Pancreas (tissue), 10 donors: ENCODE data around the gene CDH22. TPM values are rescaled to one million over a fixed set of nuclear protein-coding genes. Genes with fewer than 3 reads are reported as not detected.

ENCODE experiments used
- ATAC-seq, 4 donors: fragments of 200-7000 bp; cut with Tn5 transposase; one replicate each; pipeline versions ENCODE4 v1.8.0 to v1.9.1; 2020; ENCODE audit warnings: mild to moderate bottlenecking in 4 of 4, moderate library complexity in 4 of 4
- DNase-seq, 6 donors: peaks; one replicate each; pipeline ENCODE4 v3.0.0-alpha.2; 2020
- FAIRE-seq: peaks from 2 replicates; lab custom pipeline; 2012; peaks lifted over from hg19 to GRCh38; lab: Jason Lieb, UNC
- H3K27ac ChIP-seq, 4 donors: fragments of 200-600 bp; sonication (generic); 1 replicate in 3 of 4; 2 replicates in 1 of 4; pipeline versions ENCODE4 v1.5.0 to v1.8.0; 2020
- H3K27me3 ChIP-seq, 4 donors: fragments of 200-600 bp; one replicate each; pipeline ENCODE4 v1.8.0; 2021
- H3K36me3 ChIP-seq, 3 donors: fragments of 200-600 bp; sonication (generic) in 1 of 3; one replicate each; pipeline versions ENCODE4 v1.5.0 to v1.8.0; 2020 to 2021
- H3K4me1 ChIP-seq, 3 donors: fragments of 200-600 bp; one replicate each; pipeline ENCODE4 v1.8.0; 2021
- H3K4me3 ChIP-seq, 4 donors: fragments of 200-600 bp; sonication (generic) in 2 of 4; one replicate each; pipeline versions ENCODE4 v1.5.0 to v1.8.0; 2020 to 2021
- H3K9me3 ChIP-seq, 4 donors: fragments of 200-600 bp; one replicate each; pipeline ENCODE4 v1.8.0; 2021
- CTCF ChIP-seq, 4 donors: fragments of 200-600 bp; sonication (generic) in 3 of 4; IDR thresholded peaks; one replicate each; pipeline versions ENCODE4 v1.5.0 to v1.8.0; 2021; ENCODE audit warnings: antibody characterized with exemption in 4 of 4
- WGBS, 2 donors: extraction: QIAGEN DNeasy Blood & Tissue Kit; methylation state at CpG; one replicate each; pipeline ENCODE4 v1.1.7; 2013; 5-methylcytosine and 5-hydroxymethylcytosine counted together
- intact Hi-C, 3 donors: fragments of 100-400 bp; cut with DNase I; formaldehyde crosslinking; loops; one replicate each; pipeline versions ENCODE4 v1.11.1 to v1.14.2; 2022
- polyA plus RNA-seq, 2 donors: library from polyadenylated mRNA; stranded (reverse); fragments of 200-250 nt; gene quantifications; one replicate each; pipeline ENCODE4 v1.2.3, GENCODE V29; 2013
- total RNA-seq, 6 donors: library from RNA; stranded (reverse); fragmentation: NEBNext Ultra II Directional in 4 of 6; extraction: Animal tissue kit (Norgen Biotek cat#: 25700) in 4 of 6; gene quantifications; one replicate each; pipeline versions ENCODE4 v1.2.1 to v1.2.4, GENCODE V29; 2021 to 2023
- donor health status: healthy with polysubstance abuse.
- donor health status: DM: no; HTN: no; CAD: no; lungs with moderate emphysema.
- donor health status: DM: no; HTN: no; CAD: no.
- donor health status: control.
- donor health status: control.
- donor health status: Bipolar disorder and iron deficiency.
- donor health status: DM: yes; HTN: yes; CAD: no.
- donor health status: DM: no; HTN: no; CAD: no.
- donor health status: DM: no; HTN: no; CAD: no.
- donor health status: DM: yes; HTN: yes; CAD: no.

Gene CDH22
- total and polyA plus RNA-seq, 8 donors: 0.97 to 11.9 (median 3.3) TPM

GRCh38 chr20:46216770-46217464 lies 91.4 kb downstream of the CDH22 start:
- DNase-seq (no peak), FAIRE-seq (no peak), ATAC-seq (no peak)
- Histone ChIP-seq H3K27me3 (no peaks in the 10 kb centered on the region), H3K4me1 (no peaks in the 10 kb centered on the region), H3K27ac (no peak overlapping the region), H3K9me3 (no peaks in the 10 kb centered on the region), H3K4me3 (no peak overlapping the region), H3K36me3 (no peaks in the 10 kb centered on the region)
- intact Hi-C loops: no loop called here
- no peak for TF ChIP-seq CTCF (IDR thresholded peaks at IDR 0.05)
- 79 to 84% methylated on average over 22 of the region's 22 CpGs for WGBS, 2 donors

- no peak for FAIRE-seq
Measured at GRCh38 chr20:46215913-46216707, 92.2 kb downstream of the CDH22 start.

GRCh38 chr20:46214824-46215488 lies 93.3 kb downstream of the CDH22 start:
- intact Hi-C loops: no loop called here

More at GRCh38 chr20:46215913-46216707, 92.2 kb downstream of the CDH22 start:
- WGBS, 2 donors: 39% methylated on average over 15 to 17 of the region's 17 CpGs
- DNase-seq (peak in 2 of 6 donors; percentile 16 to 32), ATAC-seq (peak in 3 of 4 donors; percentile 25 to 76 (median 38))
- Histone ChIP-seq H3K4me1 (no peaks in the 10 kb centered on the region), H3K27ac (no peak overlapping the region), H3K27me3 (no peaks in the 10 kb centered on the region), H3K4me3 (no peak overlapping the region), H3K36me3 (no peaks in the 10 kb centered on the region), H3K9me3 (no peaks in the 10 kb centered on the region)
- intact Hi-C loops: no loop called here
- TF ChIP-seq CTCF (IDR thresholded peaks at IDR 0.05): no peak

More at GRCh38 chr20:46214824-46215488, 93.3 kb downstream of the CDH22 start:
- H3K9me3 ChIP-seq: no peaks in the 10 kb centered on the region
- H3K27ac ChIP-seq: no peak overlapping the region
- H3K4me1 ChIP-seq: no peaks in the 10 kb centered on the region
- FAIRE-seq (no peak), ATAC-seq (no peak), DNase-seq (no peak)
- H3K36me3 ChIP-seq: no peaks in the 10 kb centered on the region
- no peak overlapping the region for H3K4me3 ChIP-seq
- no peak for TF ChIP-seq CTCF (IDR thresholded peaks at IDR 0.05)
- WGBS, 2 donors: 43 to 61% methylated on average over 4 of the region's 4 CpGs
- no peaks in the 10 kb centered on the region for H3K27me3 ChIP-seq
